ENCODE data around the gene MAML1.

The MAML1 gene

DNA sequence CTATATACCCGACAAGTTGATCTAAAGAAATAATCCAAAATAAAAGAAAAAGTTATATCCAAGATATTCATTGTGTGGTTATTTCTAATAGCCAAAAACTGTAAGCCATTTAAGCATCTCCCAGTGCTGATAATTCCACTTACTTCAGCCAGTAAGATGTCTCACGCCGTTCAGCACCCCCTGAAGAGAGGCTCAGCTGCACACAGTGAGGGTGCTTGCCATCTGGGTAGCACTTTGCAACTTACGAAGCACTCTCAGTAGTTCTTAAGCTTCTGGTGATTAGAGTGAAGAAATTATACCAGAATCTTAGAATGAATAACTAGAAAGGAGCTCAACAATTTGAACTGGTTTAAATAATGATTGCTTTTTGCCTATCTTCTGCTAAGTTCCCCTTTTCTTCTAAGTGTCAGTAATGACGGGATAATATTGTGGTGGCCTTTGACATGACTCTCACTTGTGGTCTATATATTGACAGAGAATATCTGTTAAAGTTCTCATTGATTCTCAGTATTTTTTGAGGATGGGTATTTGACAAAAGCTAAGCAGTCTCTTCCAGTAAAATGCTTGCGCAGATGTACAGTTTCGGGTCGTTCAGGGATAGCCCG lies 35.0 kb downstream of the MAML1 start:
- H3K27ac Mint-ChIP-seq: no peak overlapping the region
- H3K36me3 Mint-ChIP-seq (ENCODE audit: low read depth): peaks cover 56% of the 10 kb centered on the region
- no peaks in the 10 kb centered on the region for H3K27me3 Mint-ChIP-seq (ENCODE audit: low read depth, poor library complexity)
- H3K9me3 Mint-ChIP-seq: no peaks in the 10 kb centered on the region
- peaks cover 20% of the 10 kb centered on the region for H3K4me1 Mint-ChIP-seq
- no peak for TF ChIP-seq CTCF (IDR thresholded peaks at IDR 0.05)
- no peak overlapping the region for H3K4me3 Mint-ChIP-seq
- DNase-seq: no peak

GRCh38 chr5:179768326-179769085 lies 35.9 kb downstream of the MAML1 start:
- Mint-ChIP-seq H3K27ac (peak overlapping the region; percentile 21), H3K9me3 (no peaks in the 10 kb centered on the region), H3K4me1 (peaks cover 11% of the 10 kb centered on the region), H3K36me3 (ENCODE audit: low read depth) (peaks cover 65% of the 10 kb centered on the region), H3K4me3 (no peak overlapping the region), H3K27me3 (ENCODE audit: low read depth, poor library complexity) (no peaks in the 10 kb centered on the region)
- no peak for TF ChIP-seq CTCF (IDR thresholded peaks at IDR 0.05)
- no peak for DNase-seq

DNA sequence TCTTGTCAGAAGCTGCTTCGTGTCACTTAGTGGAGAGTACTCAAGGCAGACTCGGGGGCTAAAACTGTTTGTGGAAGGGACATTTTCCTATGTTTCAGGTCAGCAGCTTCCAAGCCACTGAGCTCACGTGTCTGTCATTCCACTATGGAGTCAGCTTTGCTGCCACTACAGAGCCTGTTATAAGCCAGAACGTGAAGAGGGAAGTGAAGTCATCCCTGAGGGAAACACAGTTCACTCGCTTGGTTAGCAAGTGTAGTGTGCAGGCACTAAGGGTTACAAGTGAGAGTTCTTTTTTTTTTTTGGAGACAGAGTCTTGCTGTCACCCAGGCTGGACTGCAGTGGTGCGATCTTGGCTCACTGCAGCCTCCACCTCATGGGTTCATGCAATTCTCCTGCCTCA lies 36.6 kb downstream of the MAML1 start:
- no peak for DNase-seq
- TF ChIP-seq CTCF (IDR thresholded peaks at IDR 0.05): no peak
- Mint-ChIP-seq H3K4me3 (no peak overlapping the region), H3K4me1 (peaks cover 5% of the 10 kb centered on the region), H3K36me3 (ENCODE audit: low read depth) (peaks cover 72% of the 10 kb centered on the region), H3K27me3 (ENCODE audit: low read depth, poor library complexity) (no peaks in the 10 kb centered on the region), H3K27ac (peak overlapping the region; percentile 21), H3K9me3 (no peaks in the 10 kb centered on the region)

DNA sequence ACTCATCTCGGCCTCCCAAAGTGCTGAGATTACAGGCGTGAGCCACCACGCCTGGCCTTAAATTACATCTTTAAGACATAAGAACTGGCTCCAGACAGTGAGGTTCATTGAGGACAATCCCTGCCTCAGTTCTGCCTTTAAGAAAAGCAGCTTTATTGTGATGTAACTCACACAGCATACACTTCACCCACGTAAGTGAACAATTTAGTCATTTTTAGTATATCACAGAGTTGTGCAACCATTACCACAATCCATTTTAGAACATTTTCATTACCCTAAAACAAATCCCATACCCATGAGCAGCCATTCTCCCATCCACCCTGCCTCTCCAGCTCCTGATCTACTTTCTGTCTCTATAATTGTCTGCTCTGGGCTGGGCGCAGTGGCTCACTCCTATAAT lies 37.2 kb downstream of the MAML1 start:
- TF ChIP-seq CTCF (IDR thresholded peaks at IDR 0.05): no peak
- Mint-ChIP-seq H3K9me3 (no peaks in the 10 kb centered on the region), H3K27me3 (ENCODE audit: low read depth, poor library complexity) (no peaks in the 10 kb centered on the region), H3K36me3 (ENCODE audit: low read depth) (peaks cover 75% of the 10 kb centered on the region), H3K4me3 (no peak overlapping the region), H3K27ac (no peak overlapping the region), H3K4me1 (peaks cover 5% of the 10 kb centered on the region)
- no peak for DNase-seq

- Mint-ChIP-seq H3K4me1 (peaks cover 3% of the 10 kb centered on the region), H3K36me3 (ENCODE audit: low read depth) (peaks cover 82% of the 10 kb centered on the region), H3K9me3 (no peaks in the 10 kb centered on the region), H3K4me3 (no peak overlapping the region), H3K27me3 (ENCODE audit: low read depth, poor library complexity) (no peaks in the 10 kb centered on the region), H3K27ac (no peak overlapping the region)
- no peak for DNase-seq
- TF ChIP-seq CTCF (IDR thresholded peaks at IDR 0.05): no peak
Observed at GRCh38 chr5:179771311-179771895, 38.8 kb downstream of the MAML1 start.
